Trophoblast cell (in vitro differentiated cells and primary cell): ENCODE measurements around the gene TTC21A.
A peak's percentile ranks its signal among the peaks of the same experiment; 100 is the strongest.

ENCODE experiments used
- DNase-seq, 2 donors: peaks; one replicate each; pipeline ENCODE4 v3.0.0-alpha.2; 2016
- H2AFZ ChIP-seq: 2 replicates; pipeline ENCODE4 v1.6.1; 2013; ENCODE audit warnings: low read length, moderate library complexity, mild to moderate bottlenecking; ENCODE audit not compliant: insufficient read depth, poor library complexity
- H2AK5ac ChIP-seq: 2 replicates; pipeline ENCODE4 v1.6.1; 2013; ENCODE audit warnings: mild to moderate bottlenecking, low read length
- H2BK120ac ChIP-seq: 2 replicates; pipeline ENCODE4 v1.6.1; 2013; ENCODE audit warnings: low read length, mild to moderate bottlenecking, moderate library complexity; ENCODE audit not compliant: insufficient read depth, poor library complexity
- H2BK12ac ChIP-seq: 2 replicates; pipeline ENCODE4 v1.6.1; 2013; ENCODE audit warnings: mild to moderate bottlenecking, low read length, moderate library complexity
- H2BK5ac ChIP-seq: 2 replicates; pipeline ENCODE4 v1.6.1; 2013; ENCODE audit warnings: low read length, low read depth, moderate library complexity, mild to moderate bottlenecking; ENCODE audit not compliant: poor library complexity
- H3K14ac ChIP-seq: 2 replicates; pipeline ENCODE4 v1.6.1; 2013; ENCODE audit warnings: mild to moderate bottlenecking, low read length
- H3K18ac ChIP-seq: 2 replicates; pipeline ENCODE4 v1.6.1; 2013; ENCODE audit warnings: mild to moderate bottlenecking, low read length
- H3K23ac ChIP-seq: 2 replicates; pipeline ENCODE4 v1.6.1; 2013; ENCODE audit warnings: low read length
- H3K27ac ChIP-seq: 2 replicates; pipeline ENCODE4 v1.5.1; 2013; ENCODE audit warnings: low read depth, mild to moderate bottlenecking, inconsistent platforms, low read length, moderate library complexity
- H3K27me3 ChIP-seq: 2 replicates; pipeline ENCODE4 v1.6.1; 2013; ENCODE audit warnings: inconsistent platforms, mild to moderate bottlenecking, low read length, moderate library complexity; ENCODE audit not compliant: insufficient read depth
- H3K36me3 ChIP-seq, 2 experiments: 1 replicate in 1 of 2; 2 replicates in 1 of 2; pipeline ENCODE4 v1.6.1; 2013; ENCODE audit warnings: low read length in 2 of 2, mild to moderate bottlenecking in 2 of 2, moderate library complexity in 1 of 2; ENCODE audit not compliant: insufficient read depth in 2 of 2, control insufficient read depth in 1 of 2
- H3K4ac ChIP-seq: 2 replicates; pipeline ENCODE4 v1.6.1; 2013; ENCODE audit warnings: low read depth, mild to moderate bottlenecking, low read length, moderate library complexity
- H3K4me1 ChIP-seq, 2 experiments: 1 replicate in 1 of 2; 2 replicates in 1 of 2; pipeline ENCODE4 v1.6.1; 2013; ENCODE audit warnings: low read length in 2 of 2, mild to moderate bottlenecking in 2 of 2, moderate library complexity in 1 of 2; ENCODE audit not compliant: insufficient read depth in 2 of 2, control insufficient read depth in 1 of 2
- H3K4me2 ChIP-seq: 2 replicates; pipeline ENCODE4 v1.6.1; 2013; ENCODE audit warnings: inconsistent platforms, mild to moderate bottlenecking, low read length, moderate library complexity
- H3K4me3 ChIP-seq: 2 replicates; pipeline ENCODE4 v1.5.1; 2013; ENCODE audit warnings: mild to moderate bottlenecking, low read depth, low read length, inconsistent platforms
- H3K79me1 ChIP-seq: one replicate; pipeline ENCODE4 v1.6.1; 2013; ENCODE audit warnings: low read length
- H3K79me2 ChIP-seq: 2 replicates; pipeline ENCODE4 v1.6.1; 2013; ENCODE audit warnings: low read length, mild to moderate bottlenecking; ENCODE audit not compliant: control insufficient read depth, insufficient read depth, poor library complexity
- H3K9ac ChIP-seq: 2 replicates; pipeline ENCODE4 v1.6.1; 2013; ENCODE audit warnings: mild to moderate bottlenecking, low read length
- H3K9me3 ChIP-seq: 2 replicates; pipeline ENCODE4 v1.6.1; 2013; ENCODE audit warnings: low read depth, mild to moderate bottlenecking, control low read depth, inconsistent platforms, low read length; ENCODE audit not compliant: insufficient read depth
- H4K12ac ChIP-seq: 2 replicates; pipeline ENCODE4 v1.6.1; 2013; ENCODE audit warnings: low read depth, mild to moderate bottlenecking, low read length, moderate library complexity
- H4K8ac ChIP-seq: 2 replicates; pipeline ENCODE4 v1.6.1; 2013; ENCODE audit warnings: low read depth, mild to moderate bottlenecking, low read length, moderate library complexity
- H4K91ac ChIP-seq: one replicate; pipeline ENCODE4 v1.6.1; 2013; ENCODE audit warnings: low read depth, mild to moderate bottlenecking, low read length, moderate library complexity
- WGBS: extraction: QIAGEN DNeasy Blood & Tissue Kit; methylation state at CpG from one replicate; pipeline ENCODE4 v1.1.7; 2013; ENCODE audit warnings: missing lambda C conversion rate; ENCODE audit not compliant: insufficient read length, insufficient coverage; ENCODE audit errors: extremely low coverage; 5-methylcytosine and 5-hydroxymethylcytosine counted together

Gene TTC21A

GRCh38 chr3:39134305-39134704 lies 26.8 kb downstream of the TTC21A start:
- H3K4ac ChIP-seq = no peak overlapping the region
- no peak overlapping the region for H2BK5ac ChIP-seq
- H3K4me3 ChIP-seq = no peak overlapping the region
- WGBS = no CpG with 5 or more reads among the region's 7 CpGs
- peaks cover 0 to 6% of the 10 kb centered on the region in 2 experiments for H3K4me1 ChIP-seq
- no peak overlapping the region for H3K18ac ChIP-seq
- H3K27ac ChIP-seq = no peak overlapping the region
- H3K79me1 ChIP-seq = no peaks in the 10 kb centered on the region
- H3K27me3 ChIP-seq = no peaks in the 10 kb centered on the region
- H2BK120ac ChIP-seq = no peak overlapping the region
- no peak overlapping the region for H2BK12ac ChIP-seq
- H3K4me2 ChIP-seq = no peak overlapping the region
- no peak for DNase-seq
- H4K91ac ChIP-seq = no peak overlapping the region
- H3K79me2 ChIP-seq = no peaks in the 10 kb centered on the region
- H3K14ac ChIP-seq = no peak overlapping the region
- H3K9me3 ChIP-seq = no peaks in the 10 kb centered on the region
- no peak overlapping the region for H2AK5ac ChIP-seq
- no peak overlapping the region for H3K9ac ChIP-seq
- no peak overlapping the region for H4K12ac ChIP-seq
- no peak overlapping the region for H4K8ac ChIP-seq
- H2AFZ ChIP-seq = no peak overlapping the region
- H3K23ac ChIP-seq = no peak overlapping the region
- peaks cover 6 to 11% of the 10 kb centered on the region in 2 experiments for H3K36me3 ChIP-seq

- H2BK5ac ChIP-seq = no peak overlapping the region
Measured at GRCh38 chr3:39135170-39135805, 27.8 kb downstream of the TTC21A start.

GRCh38 chr3:39136533-39137434 lies 29.3 kb downstream of the TTC21A start:
- Histone ChIP-seq H2BK5ac (no peak overlapping the region), H4K12ac (no peak overlapping the region), H3K79me2 (peaks cover 2% of the 10 kb centered on the region), H3K9me3 (no peaks in the 10 kb centered on the region), H2AK5ac (no peak overlapping the region), H3K4me1 (peaks cover 13 to 21% of the 10 kb centered on the region in 2 experiments), H3K79me1 (peaks cover 2% of the 10 kb centered on the region), H3K18ac (no peak overlapping the region), H3K14ac (no peak overlapping the region), H4K8ac (no peak overlapping the region), H2BK12ac (no peak overlapping the region), H3K27ac (no peak overlapping the region), H3K4ac (no peak overlapping the region), H2BK120ac (no peak overlapping the region), H3K4me3 (no peak overlapping the region), H3K36me3 (peaks cover 17 to 23% of the 10 kb centered on the region in 2 experiments), H3K27me3 (no peaks in the 10 kb centered on the region), H3K23ac (no peak overlapping the region), H2AFZ (no peak overlapping the region), H3K9ac (no peak overlapping the region), H4K91ac (no peak overlapping the region), H3K4me2 (no peak overlapping the region)
- DNase-seq = no peak
- no CpG with 5 or more reads among the region's 21 CpGs for WGBS

More at GRCh38 chr3:39135170-39135805, 27.8 kb downstream of the TTC21A start:
- no peak overlapping the region for H2AK5ac ChIP-seq
- H3K4me3 ChIP-seq = no peak overlapping the region
- H3K27me3 ChIP-seq = no peaks in the 10 kb centered on the region
- no peak overlapping the region for H3K23ac ChIP-seq
- no peak for DNase-seq
- no peak overlapping the region for H3K4ac ChIP-seq
- H2AFZ ChIP-seq = no peak overlapping the region
- H3K4me1 ChIP-seq = peaks cover under 1 to 6% of the 10 kb centered on the region in 2 experiments
- H3K36me3 ChIP-seq = peaks cover 9 to 11% of the 10 kb centered on the region in 2 experiments
- no peak overlapping the region for H4K8ac ChIP-seq
- H3K79me2 ChIP-seq = no peaks in the 10 kb centered on the region
- H2BK120ac ChIP-seq = no peak overlapping the region
- no peaks in the 10 kb centered on the region for H3K79me1 ChIP-seq
- WGBS = no CpG with 5 or more reads among the region's 8 CpGs
- H4K91ac ChIP-seq = no peak overlapping the region
- H3K14ac ChIP-seq = no peak overlapping the region
- no peak overlapping the region for H4K12ac ChIP-seq
- H3K9me3 ChIP-seq = no peaks in the 10 kb centered on the region
- no peak overlapping the region for H3K4me2 ChIP-seq
- H3K27ac ChIP-seq = no peak overlapping the region
- H3K18ac ChIP-seq = no peak overlapping the region
- H2BK12ac ChIP-seq = no peak overlapping the region
- H3K9ac ChIP-seq = no peak overlapping the region

- H2BK120ac ChIP-seq = no peak overlapping the region
- no peak overlapping the region for H2BK12ac ChIP-seq
- no peak overlapping the region for H2AK5ac ChIP-seq
- H3K79me1 ChIP-seq = peaks cover 2% of the 10 kb centered on the region
- H2AFZ ChIP-seq = no peak overlapping the region
- no peak overlapping the region for H3K14ac ChIP-seq
- peaks cover 20 to 28% of the 10 kb centered on the region in 2 experiments for H3K4me1 ChIP-seq
- H3K36me3 ChIP-seq = peaks cover 24 to 30% of the 10 kb centered on the region in 2 experiments
- H3K27me3 ChIP-seq = no peaks in the 10 kb centered on the region
- peaks cover 2% of the 10 kb centered on the region for H3K79me2 ChIP-seq
- H3K4me2 ChIP-seq = no peak overlapping the region
- no peak overlapping the region for H3K9ac ChIP-seq
- H3K27ac ChIP-seq = no peak overlapping the region
- no peak overlapping the region for H4K8ac ChIP-seq
- H2BK5ac ChIP-seq = no peak overlapping the region
- no peak overlapping the region for H3K4ac ChIP-seq
- H4K91ac ChIP-seq = no peak overlapping the region
- no peaks in the 10 kb centered on the region for H3K9me3 ChIP-seq
- no peak overlapping the region for H3K23ac ChIP-seq
- no peak overlapping the region for H3K18ac ChIP-seq
- no peak overlapping the region for H3K4me3 ChIP-seq
- peak; percentile 55 to 65 for DNase-seq
- no CpG with 5 or more reads among the region's 18 CpGs for WGBS
- H4K12ac ChIP-seq = no peak overlapping the region
Measured at GRCh38 chr3:39137435-39137936, 30.0 kb downstream of the TTC21A start.
